Fibroblast of the aortic adventitia (primary cell): ENCODE measurements around the gene FOXP1. TPM values are rescaled to one million over a fixed set of nuclear protein-coding genes. Genes with fewer than 3 reads are reported as not detected.
"Not testable (repeated sequence)": the region's sequence is repeated elsewhere in the genome, so short reads cannot be mapped to it uniquely, and the experiment has no call there.

ENCODE experiments used
- DNase-seq: peaks from one replicate; pipeline ENCODE4 v3.0.0-alpha.2; 2010; ENCODE audit warnings: low read depth
- H3K4me3 ChIP-seq: 2 replicates; pipeline ENCODE4 v1.5.1; 2011; ENCODE audit warnings: low read depth, mild to moderate bottlenecking, control low read depth, low read length, moderate library complexity
- CTCF ChIP-seq: IDR thresholded peaks from 2 replicates; pipeline ENCODE4 v1.5.1; 2011; ENCODE audit warnings: mild to moderate bottlenecking, low read length, control low read depth, inconsistent platforms; ENCODE audit not compliant: insufficient read depth
- total RNA-seq: library from RNA; depleted of rRNA; stranded (reverse); fragments of >200 nt; gene quantifications from 2 replicates; pipeline ENCODE4 v1.2.3, GENCODE V29; 2012; ENCODE audit warnings: low replicate concordance

Gene FOXP1
- total RNA-seq, 1 donor, result 115 TPM

- no peak for TF ChIP-seq CTCF
Measured at GRCh38 chr3:71436337-71436736, 147.2 kb downstream of the FOXP1 start.

GRCh38 chr3:71435836-71436235 is 147.7 kb downstream of the FOXP1 start:
- H3K4me3 ChIP-seq, result not testable (repeated sequence)

More at GRCh38 chr3:71436337-71436736, 147.2 kb downstream of the FOXP1 start:
- no peak overlapping the region for H3K4me3 ChIP-seq
- no peak for DNase-seq

GRCh38 chr3:71433631-71434030 is 149.9 kb downstream of the FOXP1 start:
- no peak overlapping the region for H3K4me3 ChIP-seq
- DNase-seq, result no peak
- no peak for TF ChIP-seq CTCF

More at GRCh38 chr3:71435836-71436235, 147.7 kb downstream of the FOXP1 start:
- DNase-seq, result not testable (repeated sequence)

GRCh38 chr3:71432044-71432975 is 151.2 kb downstream of the FOXP1 start:
- DNase-seq, result no peak
- H3K4me3 ChIP-seq, result no peak overlapping the region
- TF ChIP-seq CTCF, result no peak

GRCh38 chr3:71430941-71431552 is 152.5 kb downstream of the FOXP1 start:
- TF ChIP-seq CTCF, result no peak
- no peak for DNase-seq

GRCh38 chr3:71429597-71429988 is 153.9 kb downstream of the FOXP1 start:
- no peak for TF ChIP-seq CTCF
- no peak for DNase-seq
- H3K4me3 ChIP-seq, result no peak overlapping the region

More at GRCh38 chr3:71430941-71431552, 152.5 kb downstream of the FOXP1 start:
- H3K4me3 ChIP-seq, result no peak overlapping the region
